NCI-H2196 treated with DMSO at 0.1 percent for 48 hours (cell line): ENCODE results near the gene OR4K2.
"Not testable (repeated sequence)": the region's sequence is repeated elsewhere in the genome, so short reads cannot be mapped to it uniquely, and the experiment has no call there.

ENCODE experiments used
- DNase-seq: peaks from one replicate; lab custom pipeline; 2025; ENCODE audit not compliant: unreplicated experiment; lab: John Stamatoyannopoulos, UW

The OR4K2 gene

GRCh38 chr14:19874842-19875241 lies at the start of gene OR4K2:
TSS of gene OR4K2 (plus strand) at chr14:19875142. CDS start at chr14:19876268, 1,126 bp downstream.
- no peak for DNase-seq

- not testable (repeated sequence) for DNase-seq
Measured at GRCh38 chr14:19827626-19828244, 47.2 kb upstream of the OR4K2 start.

- DNase-seq, result no peak
Measured at GRCh38 chr14:19828314-19828713, 46.6 kb upstream of the OR4K2 start.

- not testable (repeated sequence) for DNase-seq
Measured at GRCh38 chr14:19834203-19834848, 40.6 kb upstream of the OR4K2 start.

- no peak for DNase-seq
Measured at GRCh38 chr14:19838433-19838832, 36.5 kb upstream of the OR4K2 start.

GRCh38 chr14:19851365-19851764 lies 23.6 kb upstream of the OR4K2 start:
- DNase-seq, result no peak

- DNase-seq, result not testable (repeated sequence)
Measured at GRCh38 chr14:19866061-19866669, 8.8 kb upstream of the OR4K2 start.

- no peak for DNase-seq
Measured at GRCh38 chr14:19873178-19873577, 1.8 kb upstream of the OR4K2 start.

- no peak for DNase-seq
Measured at GRCh38 chr14:19878029-19878642, 3.2 kb downstream of the OR4K2 start.

- no peak for DNase-seq
Measured at GRCh38 chr14:19895282-19895681, 20.3 kb downstream of the OR4K2 start.

GRCh38 chr14:19900999-19901398 lies 26.1 kb downstream of the OR4K2 start:
- no peak for DNase-seq

- DNase-seq, result no peak
Measured at GRCh38 chr14:19902409-19902808, 27.5 kb downstream of the OR4K2 start.

- no peak for DNase-seq
Measured at GRCh38 chr14:19906665-19907064, 31.7 kb downstream of the OR4K2 start.

GRCh38 chr14:19911114-19911513 lies 36.2 kb downstream of the OR4K2 start:
- no peak for DNase-seq

- no peak for DNase-seq
Measured at GRCh38 chr14:19917243-19917642, 42.3 kb downstream of the OR4K2 start.

GRCh38 chr14:19917955-19918518 lies 43.1 kb downstream of the OR4K2 start:
- DNase-seq, result no peak

- DNase-seq, result no peak
Measured at GRCh38 chr14:19918553-19919264, 43.8 kb downstream of the OR4K2 start.

GRCh38 chr14:19920021-19920657 lies 45.2 kb downstream of the OR4K2 start, which contains the start of gene OR4K5:
TSS of gene OR4K5 (plus strand) at chr14:19920607. CDS start at chr14:19920607, 0 bp downstream.
- DNase-seq, result no peak

- no peak for DNase-seq
Measured at GRCh38 chr14:19930617-19931016, 55.7 kb downstream of the OR4K2 start, which contains the start of gene OR4K1. TSS of gene OR4K1 (plus strand) at chr14:19930917. CDS start at chr14:19935667, 4,750 bp downstream.
